Measurements from ENCODE around the gene CTSZ. TPM values are rescaled to one million over a fixed set of nuclear protein-coding genes. Genes with fewer than 3 reads are reported as not detected.

The CTSZ gene
- total RNA-seq = 10 to 100 TPM; 48.2 to 53.3 TPM

- POLR2A ChIA-PET = no interaction called here
- H3K27me3 Mint-ChIP-seq = no peaks in the 10 kb centered on the region
Measured at GRCh38 chr20:59006864-59007664, at the start of gene CTSZ. TSS of gene CTSZ (minus strand) at chr20:59007254. CDS start at chr20:59007128, 126 bp downstream.

GRCh38 chr20:59055302-59055701, 48.2 kb upstream of the CTSZ start:
- Mint-ChIP-seq H3K27me3 (peaks cover 28% of the 10 kb centered on the region), H3K36me3 (ENCODE audit: low read depth) (no peaks in the 10 kb centered on the region), H3K9me3 (no peaks in the 10 kb centered on the region), H3K27ac (no peak overlapping the region), H3K4me3 (no peak overlapping the region), H3K4me1 (no peaks in the 10 kb centered on the region)
- CTCF ChIA-PET = no interaction called here
- POLR2A ChIA-PET = no interaction called here
- DNase-seq = no peak

More at GRCh38 chr20:59006864-59007664, at the start of gene CTSZ:
- peaks cover 17% of the 10 kb centered on the region for H3K36me3 Mint-ChIP-seq (ENCODE audit: low read depth)
- H3K4me1 Mint-ChIP-seq = peaks cover 51% of the 10 kb centered on the region
- CTCF ChIA-PET = no interaction called here
- no peaks in the 10 kb centered on the region for H3K9me3 Mint-ChIP-seq
- peak within 1 kb of the TSS; percentile 78 for H3K4me3 Mint-ChIP-seq
- H3K27ac Mint-ChIP-seq = peak within 1 kb of the TSS; percentile 91
- DNase-seq = peak; percentile 53

GRCh38 chr20:59051666-59052185, 44.7 kb upstream of the CTSZ start:
- no peaks in the 10 kb centered on the region for H3K9me3 Mint-ChIP-seq
- H3K27me3 Mint-ChIP-seq = peaks cover 29% of the 10 kb centered on the region
- peaks cover 11% of the 10 kb centered on the region for H3K4me1 Mint-ChIP-seq
- DNase-seq = no peak
- H3K36me3 Mint-ChIP-seq (ENCODE audit: low read depth) = no peaks in the 10 kb centered on the region
- ChIA-PET POLR2A (no interaction called here), CTCF (no interaction called here)
- no peak overlapping the region for H3K4me3 Mint-ChIP-seq
- no peak overlapping the region for H3K27ac Mint-ChIP-seq

- Mint-ChIP-seq H3K9me3 (no peaks in the 10 kb centered on the region), H3K4me1 (peaks cover 11% of the 10 kb centered on the region), H3K27me3 (peaks cover 29% of the 10 kb centered on the region), H3K4me3 (no peak overlapping the region), H3K36me3 (ENCODE audit: low read depth) (no peaks in the 10 kb centered on the region), H3K27ac (no peak overlapping the region)
- ChIA-PET CTCF (interaction anchor here (1.1 kb wide), 1 partner anchor 9 kb away, joined by 3 read pairs; no protein-coding TSS in a partner anchor), POLR2A (no interaction called here)
- no peak for DNase-seq
Measured at GRCh38 chr20:59050437-59050836, 43.4 kb upstream of the CTSZ start.

GRCh38 chr20:59048681-59049030, 41.6 kb upstream of the CTSZ start:
- Mint-ChIP-seq H3K4me1 (peaks cover 19% of the 10 kb centered on the region), H3K9me3 (no peaks in the 10 kb centered on the region), H3K36me3 (ENCODE audit: low read depth) (no peaks in the 10 kb centered on the region), H3K27me3 (peaks cover 21% of the 10 kb centered on the region), H3K27ac (no peak overlapping the region), H3K4me3 (no peak overlapping the region)
- no peak for DNase-seq
- POLR2A ChIA-PET = no interaction called here
- CTCF ChIA-PET = no interaction called here

GRCh38 chr20:59047938-59048680, 41.1 kb upstream of the CTSZ start:
- CTCF ChIA-PET = interaction anchor here (0.6 kb wide), 2 partner anchors 111 to 119 kb away, joined by 3 read pairs; no protein-coding TSS in a partner anchor
- Mint-ChIP-seq H3K27me3 (peaks cover 16% of the 10 kb centered on the region), H3K27ac (no peak overlapping the region), H3K4me1 (peaks cover 24% of the 10 kb centered on the region), H3K36me3 (ENCODE audit: low read depth) (no peaks in the 10 kb centered on the region), H3K9me3 (no peaks in the 10 kb centered on the region), H3K4me3 (no peak overlapping the region)
- no peak for DNase-seq
- POLR2A ChIA-PET = no interaction called here

- peaks cover 27% of the 10 kb centered on the region for H3K4me1 Mint-ChIP-seq
- POLR2A ChIA-PET = no interaction called here
- no peaks in the 10 kb centered on the region for H3K9me3 Mint-ChIP-seq
- H3K4me3 Mint-ChIP-seq = no peak overlapping the region
- no peak overlapping the region for H3K27ac Mint-ChIP-seq
- DNase-seq = no peak
- peaks cover 13% of the 10 kb centered on the region for H3K27me3 Mint-ChIP-seq
- H3K36me3 Mint-ChIP-seq (ENCODE audit: low read depth) = no peaks in the 10 kb centered on the region
- CTCF ChIA-PET = interaction anchor here (1.4 kb wide), 1 partner anchor 7 kb away, joined by 3 read pairs; no protein-coding TSS in a partner anchor
Measured at GRCh38 chr20:59046862-59047261, 39.8 kb upstream of the CTSZ start.

GRCh38 chr20:59044796-59045195, 37.7 kb upstream of the CTSZ start:
- no peaks in the 10 kb centered on the region for H3K9me3 Mint-ChIP-seq
- peaks cover 16% of the 10 kb centered on the region for H3K36me3 Mint-ChIP-seq (ENCODE audit: low read depth)
- no peak overlapping the region for H3K4me3 Mint-ChIP-seq
- CTCF ChIA-PET = no interaction called here
- H3K4me1 Mint-ChIP-seq = peaks cover 43% of the 10 kb centered on the region
- POLR2A ChIA-PET = no interaction called here
- no peak for DNase-seq
- no peak overlapping the region for H3K27ac Mint-ChIP-seq
- H3K27me3 Mint-ChIP-seq = peaks cover 2% of the 10 kb centered on the region

- DNase-seq = no peak
- ChIA-PET POLR2A (no interaction called here), CTCF (interaction anchor here (4.2 kb wide), 1 partner anchor 12 kb away, joined by 16 read pairs; the partner anchor contains the start of gene ATP5F1E)
- Mint-ChIP-seq H3K4me3 (no peak overlapping the region), H3K4me1 (peaks cover 48% of the 10 kb centered on the region), H3K27ac (no peak overlapping the region), H3K9me3 (no peaks in the 10 kb centered on the region), H3K27me3 (no peaks in the 10 kb centered on the region), H3K36me3 (ENCODE audit: low read depth) (peaks cover 17% of the 10 kb centered on the region)
Measured at GRCh38 chr20:59044295-59044694, 37.2 kb upstream of the CTSZ start.

- Mint-ChIP-seq H3K36me3 (ENCODE audit: low read depth) (peaks cover 17% of the 10 kb centered on the region), H3K4me1 (peaks cover 53% of the 10 kb centered on the region), H3K9me3 (no peaks in the 10 kb centered on the region), H3K4me3 (peak overlapping the region; percentile 90), H3K27me3 (no peaks in the 10 kb centered on the region), H3K27ac (peak overlapping the region; percentile 88)
- ChIA-PET CTCF (interaction anchor here (1.0 to 4.2 kb wide), 2 partner anchors 12 to 361 kb away, joined by 4 to 16 read pairs; partner anchors contain the start of gene ATP5F1E), POLR2A (no interaction called here)
- no peak for DNase-seq
Measured at GRCh38 chr20:59043698-59044097, 36.6 kb upstream of the CTSZ start.

- Mint-ChIP-seq H3K27ac (peak overlapping the region; percentile 91), H3K9me3 (no peaks in the 10 kb centered on the region), H3K27me3 (no peaks in the 10 kb centered on the region), H3K36me3 (ENCODE audit: low read depth) (peaks cover 18% of the 10 kb centered on the region), H3K4me1 (peaks cover 47% of the 10 kb centered on the region), H3K4me3 (peak overlapping the region; percentile 90)
- CTCF ChIA-PET = interaction anchor here (0.6 to 4.2 kb wide), 3 partner anchors 11 to 361 kb away, joined by 3 to 16 read pairs (median 4); partner anchors contain the start of gene ATP5F1E
- DNase-seq = peak; percentile 94
- POLR2A ChIA-PET = no interaction called here
Measured at GRCh38 chr20:59042796-59043631, 36.0 kb upstream of the CTSZ start.

- H3K4me3 Mint-ChIP-seq = peak within 1 kb of the TSS; percentile 90
- H3K4me1 Mint-ChIP-seq = peaks cover 51% of the 10 kb centered on the region
- peaks cover 26% of the 10 kb centered on the region for H3K36me3 Mint-ChIP-seq (ENCODE audit: low read depth)
- no peaks in the 10 kb centered on the region for H3K9me3 Mint-ChIP-seq
- peak within 1 kb of the TSS; percentile 91 for H3K27ac Mint-ChIP-seq
- DNase-seq = no peak
- H3K27me3 Mint-ChIP-seq = no peaks in the 10 kb centered on the region
- CTCF ChIA-PET = interaction anchor here (0.6 to 4.2 kb wide), 2 partner anchors 10 to 156 kb away, joined by 3 to 16 read pairs; partner anchors contain the start of gene ATP5F1E
- POLR2A ChIA-PET = no interaction called here
Measured at GRCh38 chr20:59042151-59042795, 35.2 kb upstream of the CTSZ start, which contains the start of gene PRELID3B. TSS of gene PRELID3B (minus strand) at chr20:59042786. CDS start at chr20:59042730, 56 bp downstream.
